H9 (cell line): ENCODE results near the gene NPPC. TPM values are rescaled to one million over a fixed set of nuclear protein-coding genes. Genes with fewer than 3 reads are reported as not detected.

ENCODE experiments used
- DNase-seq: peaks from one replicate; pipeline ENCODE4 v3.0.0-alpha.2; 2017
- H2AFZ ChIP-seq: one replicate; pipeline ENCODE4 v1.6.1; 2013; ENCODE audit warnings: mild to moderate bottlenecking, low read length, control low read depth, moderate library complexity
- H2AK5ac ChIP-seq: 2 replicates; pipeline ENCODE4 v1.6.1; 2013; ENCODE audit warnings: low read length, control low read depth, mixed read lengths; ENCODE audit not compliant: insufficient read length
- H2BK120ac ChIP-seq: one replicate; pipeline ENCODE4 v1.6.1; 2013; ENCODE audit warnings: low read depth, mild to moderate bottlenecking, low read length, control low read depth, inconsistent platforms; ENCODE audit not compliant: poor library complexity, severe bottlenecking
- H2BK12ac ChIP-seq: 2 replicates; pipeline ENCODE4 v1.6.1; 2013; ENCODE audit warnings: low read length, control low read depth, mixed read lengths, low read depth; ENCODE audit not compliant: insufficient read length
- H2BK15ac ChIP-seq: 2 replicates; pipeline ENCODE4 v1.6.1; 2013; ENCODE audit warnings: low read depth, low read length, control low read depth
- H2BK20ac ChIP-seq: one replicate; pipeline ENCODE4 v1.6.1; 2013; ENCODE audit warnings: low read depth, mild to moderate bottlenecking, low read length, control low read depth, inconsistent platforms; ENCODE audit not compliant: poor library complexity, severe bottlenecking
- H2BK5ac ChIP-seq: 2 replicates; pipeline ENCODE4 v1.6.1; 2013; ENCODE audit warnings: low read length, control low read depth, mixed read lengths; ENCODE audit not compliant: insufficient read length
- H3K14ac ChIP-seq: 2 replicates; pipeline ENCODE4 v1.6.1; 2013; ENCODE audit warnings: low read length, control low read depth; ENCODE audit not compliant: insufficient read depth
- H3K18ac ChIP-seq: 2 replicates; pipeline ENCODE4 v1.6.1; 2013; ENCODE audit warnings: low read depth, mild to moderate bottlenecking, mixed read lengths, low read length, control low read depth; ENCODE audit not compliant: insufficient read length
- H3K23ac ChIP-seq: 2 replicates; pipeline ENCODE4 v1.6.1; 2013; ENCODE audit warnings: low read length, control low read depth, mixed read lengths, low read depth; ENCODE audit not compliant: insufficient read length
- H3K23me2 ChIP-seq: 2 replicates; pipeline ENCODE4 v1.6.1; 2013; ENCODE audit warnings: low read depth, mild to moderate bottlenecking, mixed read lengths, low read length, control low read depth; ENCODE audit not compliant: insufficient read length, poor library complexity, severe bottlenecking
- H3K27ac ChIP-seq: 2 replicates; pipeline ENCODE4 v1.5.1; 2013; ENCODE audit warnings: low read length, control low read depth, mixed read lengths, low read depth; ENCODE audit not compliant: insufficient read length
- H3K27me3 ChIP-seq: 2 replicates; pipeline ENCODE4 v1.6.1; 2013; ENCODE audit warnings: low read length, control low read depth, inconsistent platforms; ENCODE audit not compliant: insufficient read depth
- H3K4ac ChIP-seq: 2 replicates; pipeline ENCODE4 v1.6.1; 2013; ENCODE audit warnings: low read depth, mild to moderate bottlenecking, control low read depth, inconsistent platforms, low read length, moderate library complexity
- H3K4me1 ChIP-seq: 2 replicates; pipeline ENCODE4 v1.6.1; 2013; ENCODE audit warnings: low read length, control low read depth, inconsistent platforms; ENCODE audit not compliant: insufficient read depth
- H3K4me2 ChIP-seq: 2 replicates; pipeline ENCODE4 v1.6.1; 2013; ENCODE audit warnings: low read length, control low read depth, mixed read lengths; ENCODE audit not compliant: insufficient read length, insufficient read depth
- H3K56ac ChIP-seq: 2 replicates; pipeline ENCODE4 v1.6.1; 2013; ENCODE audit warnings: low read depth, mild to moderate bottlenecking, mixed read lengths, low read length, control low read depth; ENCODE audit not compliant: insufficient read length
- H3K79me1 ChIP-seq: 2 replicates; pipeline ENCODE4 v1.6.1; 2013; ENCODE audit warnings: low read depth, mild to moderate bottlenecking, moderate library complexity, low read length, control low read depth, inconsistent platforms; ENCODE audit not compliant: insufficient read depth, poor library complexity, severe bottlenecking
- H3K79me2 ChIP-seq: 2 replicates; pipeline ENCODE4 v1.6.1; 2013; ENCODE audit warnings: low read length, control low read depth, inconsistent platforms; ENCODE audit not compliant: insufficient read depth
- H3K9ac ChIP-seq: 2 replicates; pipeline ENCODE4 v1.6.1; 2013; ENCODE audit warnings: low read length, control low read depth, mixed read lengths; ENCODE audit not compliant: insufficient read length; ENCODE audit errors: extremely low read depth
- H3K9me3 ChIP-seq: one replicate; pipeline ENCODE4 v1.6.1; 2013; ENCODE audit warnings: low read depth, low read length, inconsistent platforms; ENCODE audit not compliant: control insufficient read depth
- H3T11ph ChIP-seq: one replicate; pipeline ENCODE4 v1.6.1; 2013; ENCODE audit warnings: mild to moderate bottlenecking, low read length, control low read depth, inconsistent platforms
- H4K20me1 ChIP-seq: one replicate; pipeline ENCODE4 v1.6.1; 2013; ENCODE audit not compliant: control insufficient read depth, insufficient read length, insufficient read depth
- H4K5ac ChIP-seq: 2 replicates; pipeline ENCODE4 v1.6.1; 2013; ENCODE audit warnings: low read depth, mild to moderate bottlenecking, mixed read lengths, low read length, control low read depth; ENCODE audit not compliant: insufficient read length
- H4K8ac ChIP-seq: replicated peaks from 2 replicates; pipeline ENCODE4 v1.6.1; 2013; ENCODE audit warnings: low read length, control low read depth, mixed read lengths, low read depth; ENCODE audit not compliant: insufficient read length
- H4K91ac ChIP-seq: 2 replicates; pipeline ENCODE4 v1.6.1; 2013; ENCODE audit warnings: low read depth, mild to moderate bottlenecking, moderate library complexity, mixed read lengths, low read length, control low read depth; ENCODE audit not compliant: insufficient read length
- H3K27ac Mint-ChIP-seq, 3 experiments: 2 replicates in 2 of 3; 3 replicates in 1 of 3; pipeline ENCODE4 v1.8.0; 2020 to 2021; ENCODE audit warnings: mixed read lengths in 3 of 3, mild to moderate bottlenecking in 1 of 3, moderate library complexity in 1 of 3
- H3K27me3 Mint-ChIP-seq: 2 replicates; pipeline ENCODE4 v1.8.0; 2021; ENCODE audit warnings: low read depth, mild to moderate bottlenecking, moderate library complexity, mixed read lengths
- H3K36me3 Mint-ChIP-seq, 3 experiments: 2 replicates in 2 of 3; 3 replicates in 1 of 3; pipeline ENCODE4 v1.8.0; 2020 to 2021; ENCODE audit warnings: low read depth in 3 of 3, mixed read lengths in 3 of 3; ENCODE audit not compliant: insufficient read depth in 1 of 3
- H3K4me1 Mint-ChIP-seq, 2 experiments: 2 replicates each; pipeline ENCODE4 v1.8.0; 2020; ENCODE audit warnings: mixed read lengths in 2 of 2
- H3K4me3 Mint-ChIP-seq, 2 experiments: 2 replicates in 1 of 2; 3 replicates in 1 of 2; pipeline ENCODE4 v1.8.0; 2020 to 2021; ENCODE audit warnings: mild to moderate bottlenecking in 2 of 2, mixed read lengths in 2 of 2, moderate library complexity in 1 of 2
- H3K9me3 Mint-ChIP-seq, 2 experiments: 2 replicates in 1 of 2; 3 replicates in 1 of 2; pipeline ENCODE4 v1.8.0; 2020; ENCODE audit warnings: mild to moderate bottlenecking in 2 of 2, mixed read lengths in 2 of 2, moderate library complexity in 1 of 2
- CTCF ChIP-seq: fragments of 200-600 bp; sonication (generic); conservative IDR thresholded peaks from 3 replicates; pipeline ENCODE4 v1.8.0; 2021; ENCODE audit warnings: antibody characterized with exemption, mild to moderate bottlenecking
- WGBS: extraction: QIAGEN DNeasy Blood & Tissue Kit; methylation state at CpG from one replicate; pipeline ENCODE4 v1.1.7; 2013; ENCODE audit warnings: missing lambda C conversion rate, low lambda C conversion rate, mixed read lengths; ENCODE audit not compliant: insufficient read length; ENCODE audit errors: extremely low coverage; 5-methylcytosine and 5-hydroxymethylcytosine counted together
- total RNA-seq: library from RNA; stranded (reverse); gene quantifications from 2 replicates; pipeline ENCODE4 v1.2.1, GENCODE V29; 2021

Gene NPPC
- total RNA-seq, 1 experiment from 2014 or later, result 1.1 TPM

- Histone ChIP-seq H2BK20ac (no peak overlapping the region), H2BK12ac (no peak overlapping the region), H3K14ac (no peak overlapping the region; the same call in 1 of the 2 replicates), H2BK120ac (no peak overlapping the region), H3K9me3 (no peaks in the 10 kb centered on the region), H3K27ac (no peak overlapping the region), H3K4me2 (no peak overlapping the region), H4K5ac (no peak overlapping the region), H3K18ac (no peak overlapping the region), H3K9ac (no peak overlapping the region), H3K79me1 (no peaks in the 10 kb centered on the region), H3K56ac (no peak overlapping the region), H3T11ph (no peak overlapping the region), H3K4ac (no peak overlapping the region), H3K23me2 (no peaks in the 10 kb centered on the region), H4K8ac (no peak overlapping the region), H2BK5ac (no peak overlapping the region), H2BK15ac (no peak overlapping the region), H3K79me2 (no peaks in the 10 kb centered on the region), H3K23ac (no peak overlapping the region), H3K4me1 (no peaks in the 10 kb centered on the region), H2AFZ (no peak overlapping the region), H4K91ac (no peak overlapping the region), H4K20me1 (no peaks in the 10 kb centered on the region), H3K27me3 (no peaks in the 10 kb centered on the region), H2AK5ac (no peak overlapping the region)
- no peaks in the 10 kb centered on the region for H3K4me1 Mint-ChIP-seq
- no peaks in the 10 kb centered on the region; a peak in 1 of 5 replicates for H3K9me3 Mint-ChIP-seq
- no peak overlapping the region for H3K4me3 Mint-ChIP-seq
- H3K36me3 Mint-ChIP-seq, result no peaks in the 10 kb centered on the region
- no peak overlapping the region; a peak in 1 of 7 replicates for H3K27ac Mint-ChIP-seq
- TF ChIP-seq CTCF, result no peak
- no peak for DNase-seq
- no CpG with 5 or more reads among the region's 8 CpGs for WGBS
- peaks cover 17% of the 10 kb centered on the region for H3K27me3 Mint-ChIP-seq
Measured at GRCh38 chr2:231934441-231935206, 8.4 kb upstream of the NPPC start.
